Calu3 (cell line): ENCODE results near the gene PDCD6IP. TPM values are rescaled to one million over a fixed set of nuclear protein-coding genes. Genes with fewer than 3 reads are reported as not detected.

ENCODE experiments used
- BruUV-seq: library from RNA; stranded (reverse); fragments of 400-500 nt; replicated peaks from 2 replicates; lab custom pipeline; 2021; lab: Mats Ljungman, UMichigan
- CTCF ChIA-PET: fragments of 300-600 bp; sonication (Branson Sonifier 250); formaldehyde crosslinking; loops from one replicate; lab custom pipeline; 2022; ENCODE audit warnings: antibody characterized with exemption; lab: Charles Lee
- DNase-seq: peaks from one replicate; pipeline ENCODE4 v3.0.0; 2022
- H3K27ac Mint-ChIP-seq: one replicate; pipeline ENCODE4 v1.8.0; 2022; ENCODE audit warnings: mixed read lengths; ENCODE audit not compliant: unreplicated experiment
- H3K27me3 Mint-ChIP-seq: one replicate; pipeline ENCODE4 v1.8.0; 2022; ENCODE audit warnings: mixed read lengths; ENCODE audit not compliant: unreplicated experiment
- H3K36me3 Mint-ChIP-seq: one replicate; pipeline ENCODE4 v1.8.0; 2022; ENCODE audit warnings: mild to moderate bottlenecking, moderate library complexity, mixed read lengths; ENCODE audit not compliant: insufficient read depth, unreplicated experiment
- H3K4me1 Mint-ChIP-seq: one replicate; pipeline ENCODE4 v1.8.0; 2022; ENCODE audit warnings: mild to moderate bottlenecking, low read depth, mixed read lengths; ENCODE audit not compliant: unreplicated experiment
- H3K4me3 Mint-ChIP-seq: one replicate; pipeline ENCODE4 v1.8.0; 2022; ENCODE audit warnings: mild to moderate bottlenecking, low read depth, moderate library complexity, mixed read lengths; ENCODE audit not compliant: unreplicated experiment
- H3K9me3 Mint-ChIP-seq: one replicate; pipeline ENCODE4 v1.8.0; 2022; ENCODE audit warnings: low read depth, mixed read lengths; ENCODE audit not compliant: unreplicated experiment
- intact Hi-C: fragments of 100-400 bp; cut with micrococcal nuclease; formaldehyde crosslinking; loops from one replicate; pipeline ENCODE4 v1.10.0; 2022; ENCODE audit not compliant: unreplicated experiment
- total RNA-seq: library from RNA; stranded (reverse); gene quantifications from 2 replicates; pipeline ENCODE4 v1.2.3, GENCODE V29; 2022
- TF ChIP-seq, protein P1 (sequence below): fragments of 200-600 bp; IDR thresholded peaks from one replicate; pipeline ENCODE4 v1.8.0; 2022; ENCODE audit warnings: antibody characterized with exemption; ENCODE audit not compliant: unreplicated experiment

Gene PDCD6IP
- total RNA-seq, 1 experiment from 2014 or later = 213 TPM

DNA sequence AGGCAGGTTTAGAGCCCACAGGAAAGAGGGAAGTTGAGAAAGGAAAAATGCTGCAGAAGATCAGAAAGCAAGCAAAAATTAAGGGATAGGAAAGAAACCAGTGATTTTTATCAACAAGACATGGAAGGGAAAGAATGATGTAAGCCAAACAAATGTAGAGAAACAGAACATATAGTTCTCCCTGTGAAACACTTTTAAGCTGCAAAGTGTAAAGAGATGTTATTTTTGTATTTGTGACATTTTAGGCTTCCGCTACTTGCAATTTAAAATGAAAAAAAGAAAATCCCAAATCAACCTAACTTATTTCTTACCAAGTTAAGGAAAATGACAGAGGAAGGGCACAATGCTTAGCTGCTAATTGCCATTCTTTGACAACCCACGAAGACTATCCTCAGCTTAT, 111.6 kb downstream of the PDCD6IP start:
- no peak overlapping the region for H3K4me3 Mint-ChIP-seq
- DNase-seq = no peak
- H3K9me3 Mint-ChIP-seq = no peaks in the 10 kb centered on the region
- TF ChIP-seq, protein P1, sequence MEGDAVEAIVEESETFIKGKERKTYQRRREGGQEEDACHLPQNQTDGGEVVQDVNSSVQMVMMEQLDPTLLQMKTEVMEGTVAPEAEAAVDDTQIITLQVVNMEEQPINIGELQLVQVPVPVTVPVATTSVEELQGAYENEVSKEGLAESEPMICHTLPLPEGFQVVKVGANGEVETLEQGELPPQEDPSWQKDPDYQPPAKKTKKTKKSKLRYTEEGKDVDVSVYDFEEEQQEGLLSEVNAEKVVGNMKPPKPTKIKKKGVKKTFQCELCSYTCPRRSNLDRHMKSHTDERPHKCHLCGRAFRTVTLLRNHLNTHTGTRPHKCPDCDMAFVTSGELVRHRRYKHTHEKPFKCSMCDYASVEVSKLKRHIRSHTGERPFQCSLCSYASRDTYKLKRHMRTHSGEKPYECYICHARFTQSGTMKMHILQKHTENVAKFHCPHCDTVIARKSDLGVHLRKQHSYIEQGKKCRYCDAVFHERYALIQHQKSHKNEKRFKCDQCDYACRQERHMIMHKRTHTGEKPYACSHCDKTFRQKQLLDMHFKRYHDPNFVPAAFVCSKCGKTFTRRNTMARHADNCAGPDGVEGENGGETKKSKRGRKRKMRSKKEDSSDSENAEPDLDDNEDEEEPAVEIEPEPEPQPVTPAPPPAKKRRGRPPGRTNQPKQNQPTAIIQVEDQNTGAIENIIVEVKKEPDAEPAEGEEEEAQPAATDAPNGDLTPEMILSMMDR = no peak
- intact Hi-C loops = no loop called here
- no peak overlapping the region for H3K27ac Mint-ChIP-seq
- BruUV-seq = no TSS peak
- no peaks in the 10 kb centered on the region for H3K4me1 Mint-ChIP-seq
- H3K36me3 Mint-ChIP-seq = no peaks in the 10 kb centered on the region
- H3K27me3 Mint-ChIP-seq = no peaks in the 10 kb centered on the region
- CTCF ChIA-PET = interaction anchor here (0.6 kb wide), 1 partner anchor 58 kb away, joined by 5 read pairs; no protein-coding TSS in a partner anchor

DNA sequence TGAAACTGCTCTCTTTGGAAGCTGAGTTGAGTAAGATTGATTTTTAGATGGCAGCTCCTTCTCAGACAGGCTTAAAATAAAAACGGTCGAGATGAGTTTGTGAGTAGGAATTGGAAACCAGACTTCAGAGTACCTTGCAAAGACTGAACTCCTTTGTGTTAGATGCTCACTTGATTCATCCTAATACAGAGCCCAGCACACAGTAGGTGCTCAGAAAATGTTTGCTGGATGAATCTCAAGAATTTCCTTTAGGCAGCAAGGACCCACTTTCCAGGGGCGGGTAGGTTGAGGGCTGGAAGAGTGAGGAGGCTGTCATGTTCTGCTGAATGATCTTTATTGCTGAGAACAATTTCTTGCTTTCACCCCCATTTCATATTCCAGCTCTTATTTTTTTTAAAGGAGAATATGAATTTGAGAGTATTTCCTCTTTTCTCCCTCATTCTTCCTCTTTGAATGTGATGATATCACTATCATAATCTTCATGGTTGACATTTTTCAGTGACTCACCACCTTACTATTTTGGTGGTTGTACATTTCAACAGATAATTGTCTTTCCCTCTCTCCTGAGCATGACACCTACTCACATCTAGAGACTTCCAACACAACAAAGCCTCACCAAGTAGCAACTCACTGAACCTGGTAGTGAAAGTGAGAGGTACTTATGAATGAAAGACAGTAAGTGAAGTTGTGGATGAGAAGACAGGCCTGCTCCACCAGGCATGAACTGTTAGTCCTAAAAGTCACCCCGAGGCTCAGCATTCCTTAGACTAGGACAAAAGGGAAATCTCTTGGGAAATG, 113.3 kb downstream of the PDCD6IP start:
- Mint-ChIP-seq H3K4me1 (no peaks in the 10 kb centered on the region), H3K27me3 (no peaks in the 10 kb centered on the region), H3K4me3 (no peak overlapping the region), H3K27ac (no peak overlapping the region), H3K36me3 (no peaks in the 10 kb centered on the region), H3K9me3 (no peaks in the 10 kb centered on the region)
- intact Hi-C loops = no loop called here
- CTCF ChIA-PET = no interaction called here
- no peak for DNase-seq
- TF ChIP-seq, protein P1 = no peak
- no TSS peak for BruUV-seq

DNA sequence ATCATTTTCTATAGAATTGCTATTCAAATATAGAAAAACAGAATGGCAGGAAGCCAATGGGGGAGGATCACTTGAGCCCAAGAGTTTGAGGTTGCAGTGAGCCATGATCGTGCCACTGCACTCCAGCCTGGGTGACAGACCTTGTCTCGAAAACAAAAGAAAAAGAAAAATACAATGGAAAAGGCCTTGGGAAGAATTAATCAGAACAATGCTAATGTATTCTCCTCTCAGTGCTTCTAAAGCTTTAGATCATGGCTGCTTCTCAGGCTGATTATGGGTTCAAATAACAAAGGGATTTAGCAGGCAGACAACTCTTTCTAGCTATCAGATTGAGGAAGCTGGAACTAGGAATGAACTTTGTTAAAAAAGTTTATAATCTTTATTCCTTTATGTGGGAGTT, 115.8 kb downstream of the PDCD6IP start:
- no TSS peak for BruUV-seq
- TF ChIP-seq, protein P1 = no peak
- Mint-ChIP-seq H3K4me3 (no peak overlapping the region), H3K27ac (no peak overlapping the region), H3K36me3 (no peaks in the 10 kb centered on the region), H3K27me3 (no peaks in the 10 kb centered on the region), H3K4me1 (no peaks in the 10 kb centered on the region), H3K9me3 (no peaks in the 10 kb centered on the region)
- CTCF ChIA-PET = interaction anchor here (0.6 kb wide), 1 partner anchor 60 kb away, joined by 6 read pairs; no protein-coding TSS in a partner anchor
- intact Hi-C loops = no loop called here
- DNase-seq = no peak

DNA sequence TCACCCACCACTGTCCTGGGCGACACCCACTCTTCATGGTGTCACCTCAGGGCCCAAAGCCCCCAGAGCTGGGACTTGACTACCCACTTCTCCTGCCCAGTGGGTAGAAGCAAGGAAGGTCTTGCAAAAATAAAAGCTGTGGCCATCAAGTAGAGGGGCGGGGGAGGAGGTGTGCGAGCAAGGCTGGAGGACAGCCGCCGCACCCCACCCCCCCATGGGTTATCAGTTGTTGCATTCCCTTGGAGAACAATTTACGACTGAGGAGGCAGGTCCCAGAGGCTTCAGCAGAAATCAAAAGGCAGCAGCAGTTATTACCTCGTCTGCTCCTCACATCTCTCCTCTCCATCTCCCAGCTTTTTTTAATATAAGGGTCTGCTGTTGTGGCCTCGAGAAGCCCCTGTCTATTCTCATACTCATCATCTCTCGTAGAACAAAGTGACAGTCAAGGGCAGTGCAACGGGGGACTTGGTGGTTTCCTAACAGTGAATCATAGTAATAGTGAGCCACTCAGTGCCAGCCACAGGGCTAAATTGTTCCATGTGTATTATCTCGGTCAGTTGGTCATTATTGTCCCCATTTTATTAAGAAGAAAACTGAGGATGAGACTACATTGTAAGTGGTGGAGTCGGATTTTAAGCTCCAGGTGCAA, 116.4 kb downstream of the PDCD6IP start:
- no TSS peak for BruUV-seq
- Mint-ChIP-seq H3K27ac (no peak overlapping the region), H3K27me3 (no peaks in the 10 kb centered on the region), H3K4me3 (no peak overlapping the region), H3K4me1 (no peaks in the 10 kb centered on the region), H3K36me3 (no peaks in the 10 kb centered on the region), H3K9me3 (no peaks in the 10 kb centered on the region)
- DNase-seq = no peak
- CTCF ChIA-PET = no interaction called here
- TF ChIP-seq, protein P1 = no peak
- intact Hi-C loops = no loop called here
